OCI-LY1 (cell line): ENCODE data around the gene TECTA.

ENCODE experiments used
- H2AFZ ChIP-seq: fragments of 200-600 bp; sonication (generic), shearing (Covaris generic); 2 replicates; pipeline ENCODE4 v1.6.0; 2014; ENCODE audit warnings: antibody characterized with exemption, mild to moderate bottlenecking, low read length
- H3F3A ChIP-seq: fragments of 200-600 bp; sonication (generic), shearing (Covaris generic); 2 replicates; pipeline ENCODE4 v1.6.0; 2014; ENCODE audit warnings: mild to moderate bottlenecking, antibody characterized with exemption, low read length, moderate library complexity; ENCODE audit not compliant: insufficient read depth
- H3K27ac ChIP-seq: fragments of 200-600 bp; sonication (generic); 2 replicates; pipeline ENCODE4 v1.5.1; 2014; ENCODE audit warnings: low read length, mixed run types, mild to moderate bottlenecking, low read depth; ENCODE audit not compliant: poor library complexity, severe bottlenecking
- H3K27me3 ChIP-seq: fragments of 200-600 bp; sonication (generic); 2 replicates; pipeline ENCODE4 v1.6.0; 2014; ENCODE audit warnings: antibody characterized with exemption, mild to moderate bottlenecking, low read length, moderate library complexity; ENCODE audit not compliant: insufficient read depth
- H3K36me3 ChIP-seq: fragments of 200-600 bp; sonication (generic); 2 replicates; pipeline ENCODE4 v1.6.1; 2014; ENCODE audit warnings: mild to moderate bottlenecking, antibody characterized with exemption, low read length, moderate library complexity, mixed read lengths; ENCODE audit not compliant: insufficient read depth
- H3K4me1 ChIP-seq: fragments of 200-600 bp; sonication (generic); 2 replicates; pipeline ENCODE4 v1.5.1; 2014; ENCODE audit warnings: mild to moderate bottlenecking, low read length, moderate library complexity; ENCODE audit not compliant: insufficient read depth, severe bottlenecking
- H3K4me2 ChIP-seq: fragments of 200-600 bp; sonication (generic), shearing (Covaris generic); 2 replicates; pipeline ENCODE4 v1.6.1; 2014; ENCODE audit warnings: low read length
- H3K4me3 ChIP-seq: fragments of 200-600 bp; sonication (generic); 2 replicates; pipeline ENCODE4 v1.5.1; 2014; ENCODE audit warnings: low read length, low read depth, mild to moderate bottlenecking, mixed read lengths; ENCODE audit not compliant: poor library complexity, severe bottlenecking
- H3K79me2 ChIP-seq: fragments of 200-600 bp; shearing (Covaris generic); 2 replicates; pipeline ENCODE4 v1.6.1; 2016; ENCODE audit warnings: mixed run types, low read length, mixed read lengths; ENCODE audit not compliant: insufficient read depth
- H3K9ac ChIP-seq: fragments of 200-600 bp; sonication (generic), shearing (Covaris generic); 2 replicates; pipeline ENCODE4 v1.6.1; 2014; ENCODE audit warnings: mild to moderate bottlenecking, low read length, mixed read lengths
- H3K9me2 ChIP-seq: fragments of 200-600 bp; sonication (generic), shearing (Covaris generic); 2 replicates; pipeline ENCODE4 v1.6.1; 2014; ENCODE audit warnings: low read depth, mild to moderate bottlenecking, low read length, mixed read lengths
- H3K9me3 ChIP-seq: fragments of 200-600 bp; shearing (Covaris generic); 2 replicates; pipeline ENCODE4 v1.6.1; 2014; ENCODE audit warnings: low read length, mixed read lengths
- H4K20me1 ChIP-seq: fragments of 200-600 bp; sonication (generic), shearing (Covaris generic); 2 replicates; pipeline ENCODE4 v1.6.0; 2016; ENCODE audit warnings: mild to moderate bottlenecking, low read length; ENCODE audit not compliant: insufficient read depth
- CTCF ChIP-seq: fragments of 200-600 bp; sonication (generic), shearing (Covaris generic); IDR thresholded peaks from 2 replicates; pipeline ENCODE4 v1.5.1; 2017; ENCODE audit warnings: mild to moderate bottlenecking, antibody characterized with exemption, low read length, moderate library complexity, mixed read lengths
- EZH2 ChIP-seq: fragments of 200-600 bp; sonication (generic), shearing (Covaris generic); IDR thresholded peaks from 2 replicates; pipeline ENCODE4 v1.8.0; 2017; ENCODE audit warnings: borderline replicate concordance, mixed run types, mild to moderate bottlenecking, antibody characterized with exemption, low read length, moderate library complexity, mixed read lengths

The TECTA gene

GRCh38 chr11:121143921-121144320 lies 42.9 kb downstream of the TECTA start:
- no peak for TF ChIP-seq EZH2
- TF ChIP-seq CTCF: no peak
- Histone ChIP-seq H3K9ac (no peak overlapping the region), H3K27ac (no peak overlapping the region), H2AFZ (no peak overlapping the region), H4K20me1 (no peaks in the 10 kb centered on the region), H3K4me2 (no peak overlapping the region), H3K9me2 (no peaks in the 10 kb centered on the region), H3K4me1 (no peaks in the 10 kb centered on the region), H3K79me2 (no peaks in the 10 kb centered on the region), H3F3A (no peaks in the 10 kb centered on the region), H3K36me3 (no peaks in the 10 kb centered on the region), H3K9me3 (no peaks in the 10 kb centered on the region), H3K4me3 (no peak overlapping the region), H3K27me3 (no peaks in the 10 kb centered on the region)

DNA sequence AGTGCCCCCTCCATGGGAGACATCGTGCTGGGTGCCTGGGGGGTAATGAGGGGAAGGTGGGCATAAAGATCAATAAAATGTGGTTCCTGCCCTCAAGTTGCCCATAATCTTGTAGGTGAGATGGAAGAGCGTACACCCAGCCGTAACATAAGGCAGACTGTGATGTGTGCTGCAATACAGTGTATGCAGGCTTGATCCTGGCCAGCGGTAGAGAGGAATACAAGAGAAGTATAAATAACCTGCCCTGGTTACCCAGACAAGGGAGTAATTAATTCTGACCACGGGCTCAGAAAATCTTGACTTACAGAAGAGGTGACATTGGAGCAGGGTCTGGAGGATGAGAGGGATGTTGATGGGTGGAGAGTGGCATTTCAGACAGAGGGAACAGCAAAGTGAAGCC lies 43.7 kb downstream of the TECTA start:
- H3K27me3 ChIP-seq: no peaks in the 10 kb centered on the region
- H3K79me2 ChIP-seq: no peaks in the 10 kb centered on the region
- H3K9me2 ChIP-seq: no peaks in the 10 kb centered on the region
- H3K36me3 ChIP-seq: no peaks in the 10 kb centered on the region
- no peak overlapping the region for H3K4me2 ChIP-seq
- no peaks in the 10 kb centered on the region for H3K9me3 ChIP-seq
- H2AFZ ChIP-seq: no peak overlapping the region
- H4K20me1 ChIP-seq: no peaks in the 10 kb centered on the region
- H3K9ac ChIP-seq: no peak overlapping the region
- no peak overlapping the region for H3K27ac ChIP-seq
- H3K4me1 ChIP-seq: no peaks in the 10 kb centered on the region
- TF ChIP-seq CTCF (no peak), EZH2 (no peak)
- no peak overlapping the region for H3K4me3 ChIP-seq
- no peaks in the 10 kb centered on the region for H3F3A ChIP-seq

DNA sequence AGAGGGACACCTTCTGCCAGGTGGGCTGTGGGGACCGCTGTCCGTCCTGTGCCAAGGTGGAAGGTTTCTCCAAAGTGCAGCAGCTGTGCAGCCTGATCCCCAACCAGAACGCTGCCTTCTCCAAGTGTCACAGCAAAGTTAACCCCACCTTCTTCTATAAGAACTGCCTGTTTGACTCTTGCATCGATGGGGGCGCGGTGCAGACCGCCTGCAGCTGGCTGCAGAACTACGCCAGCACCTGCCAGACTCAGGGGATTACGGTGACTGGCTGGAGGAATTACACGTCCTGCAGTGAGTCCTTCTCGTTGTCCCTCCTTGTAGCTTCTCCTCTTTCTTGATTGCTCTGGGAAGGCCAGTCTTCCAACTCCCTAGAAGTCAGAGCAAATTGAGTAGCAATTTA lies 44.8 kb downstream of the TECTA start:
- Histone ChIP-seq H3K27ac (no peak overlapping the region), H3K9me2 (no peaks in the 10 kb centered on the region), H3K27me3 (no peaks in the 10 kb centered on the region), H3F3A (no peaks in the 10 kb centered on the region), H3K9me3 (no peaks in the 10 kb centered on the region), H2AFZ (no peak overlapping the region), H3K9ac (no peak overlapping the region), H3K4me2 (no peak overlapping the region), H3K4me3 (no peak overlapping the region), H3K4me1 (no peaks in the 10 kb centered on the region), H3K36me3 (no peaks in the 10 kb centered on the region), H3K79me2 (no peaks in the 10 kb centered on the region), H4K20me1 (no peaks in the 10 kb centered on the region)
- TF ChIP-seq EZH2: no peak
- TF ChIP-seq CTCF: no peak
